Panc1 (cell line): Measurements from ENCODE around the gene LTF. TPM values are rescaled to one million over a fixed set of nuclear protein-coding genes. Genes with fewer than 3 reads are reported as not detected.
"Not testable (repeated sequence)": the region's sequence is repeated elsewhere in the genome, so short reads cannot be mapped to it uniquely, and the experiment has no call there.

ENCODE experiments used
- ATAC-seq: fragments of 200-7000 bp; cut with Tn5 transposase; 2 replicates; pipeline ENCODE4 v1.9.1; 2020; ENCODE audit warnings: mild to moderate bottlenecking, moderate library complexity
- BruUV-seq: library from RNA; stranded (reverse); fragments of 400-500 nt; replicated peaks from 2 replicates; lab custom pipeline; 2021; lab: Mats Ljungman, UMichigan
- CTCF ChIA-PET: fragments of 300-600 bp; sonication (Branson Sonifier 250); formaldehyde crosslinking; loops from one replicate; lab custom pipeline; 2022; ENCODE audit warnings: antibody characterized with exemption; lab: Charles Lee
- POLR2A ChIA-PET: fragments of 300-600 bp; sonication (Branson Sonifier 250); formaldehyde crosslinking; loops from one replicate; lab custom pipeline; 2022; ENCODE audit warnings: antibody characterized with exemption; lab: Charles Lee
- DNase-seq: peaks from one replicate; pipeline ENCODE4 v3.0.0-alpha.2; 2010; ENCODE audit warnings: low read depth, low spot score
- H3K27ac ChIP-seq: 2 replicates; pipeline ENCODE4 v1.5.1; 2011; ENCODE audit warnings: mild to moderate bottlenecking, low read length, inconsistent platforms
- H3K27me3 ChIP-seq: fragments of 200-500 bp; sonication (Bioruptor generic); 2 replicates; pipeline ENCODE4 v1.6.0; 2014; ENCODE audit warnings: low read length, inconsistent platforms; ENCODE audit not compliant: control insufficient read depth, insufficient read depth
- H3K36me3 ChIP-seq: fragments of 200-500 bp; sonication (Bioruptor generic); 2 replicates; pipeline ENCODE4 v1.5.1; 2014; ENCODE audit warnings: inconsistent platforms, mild to moderate bottlenecking, low read length, moderate library complexity; ENCODE audit not compliant: control insufficient read depth, insufficient read depth
- H3K4me1 ChIP-seq: 2 replicates; pipeline ENCODE4 v1.5.1; 2011; ENCODE audit warnings: inconsistent platforms, mild to moderate bottlenecking, low read length, moderate library complexity; ENCODE audit not compliant: control insufficient read depth, insufficient read depth
- H3K4me3 ChIP-seq, 2 experiments: 2 replicates each; pipeline ENCODE4 v1.5.1; 2011 to 2012; ENCODE audit warnings: low read depth in 2 of 2, low read length in 2 of 2, mild to moderate bottlenecking in 2 of 2, inconsistent platforms in 1 of 2, moderate library complexity in 1 of 2
- H3K9me3 ChIP-seq: fragments of 200-500 bp; sonication (Bioruptor generic); 2 replicates; pipeline ENCODE4 v1.5.1; 2014; ENCODE audit warnings: low read depth, mild to moderate bottlenecking, inconsistent platforms, low read length, moderate library complexity; ENCODE audit not compliant: control insufficient read depth, insufficient read depth
- POLR2AphosphoS5 ChIP-seq: IDR thresholded peaks from 2 replicates; pipeline ENCODE4 v1.6.1; 2012; ENCODE audit warnings: mild to moderate bottlenecking, low read depth, low read length, moderate library complexity
- SIN3A ChIP-seq: IDR thresholded peaks from 2 replicates; pipeline ENCODE4 v1.6.1; 2012; ENCODE audit warnings: low read depth, mild to moderate bottlenecking, low read length, moderate library complexity, borderline replicate concordance; ENCODE audit not compliant: insufficient read depth
- TCF7L2 ChIP-seq: IDR thresholded peaks from 2 replicates; pipeline ENCODE4 v1.6.1; 2011; ENCODE audit warnings: mild to moderate bottlenecking, low read depth, low read length, inconsistent platforms
- in situ Hi-C: cut with HindIII; loops from 2 replicates; pipeline ENCODE4 v1.10.0; 2016; ENCODE audit warnings: low sequenced_read_pairs, low pct_unique_long_range_greater_than_20kb
- intact Hi-C: fragments of 100-400 bp; cut with micrococcal nuclease; formaldehyde crosslinking; loops from one replicate; pipeline ENCODE4 v1.10.0; 2022; ENCODE audit not compliant: unreplicated experiment
- total RNA-seq: library from RNA; stranded (reverse); gene quantifications from one replicate; pipeline ENCODE4 v1.2.1, GENCODE V29; 2021; ENCODE audit not compliant: unreplicated experiment
- TF ChIP-seq, protein P1 (sequence below): fragments of 450-650 bp; IDR thresholded peaks from 2 replicates; pipeline ENCODE4 v1.5.1; 2017; ENCODE audit warnings: mild to moderate bottlenecking
- TF ChIP-seq, protein P2 (sequence below), 2 experiments: IDR thresholded peaks; 2 replicates each; pipeline ENCODE4 v1.6.1; 2011 to 2012; ENCODE audit warnings: low read depth in 2 of 2, control low read depth in 1 of 2, low read length in 1 of 2, mild to moderate bottlenecking in 1 of 2, moderate library complexity in 1 of 2; ENCODE audit not compliant: insufficient read depth in 1 of 2

LTF gene
- total RNA-seq, 1 experiment from 2014 or later = not detected

DNA sequence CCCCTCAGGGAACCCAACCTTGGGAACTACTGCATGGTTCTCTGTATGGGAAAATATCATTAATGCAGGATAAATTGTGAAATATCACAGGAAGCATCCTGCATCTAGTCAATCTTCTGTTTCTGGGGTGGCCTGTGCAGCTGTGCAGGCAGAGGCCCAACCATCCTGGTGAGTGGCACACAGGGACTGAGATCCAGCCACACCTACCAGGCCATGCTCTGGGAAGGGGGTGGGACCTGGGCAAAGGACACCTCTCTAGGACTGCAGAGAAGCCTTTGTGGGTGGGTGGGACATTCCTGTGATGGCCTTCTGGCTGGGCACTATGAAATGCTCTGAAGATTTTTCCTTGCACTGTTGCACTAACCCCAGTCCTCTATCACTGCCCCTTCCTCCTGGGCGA, 30.9 kb downstream of the LTF start:
- Histone ChIP-seq H3K4me3 (no peak overlapping the region), H3K4me1 (no peaks in the 10 kb centered on the region), H3K36me3 (no peaks in the 10 kb centered on the region), H3K9me3 (no peaks in the 10 kb centered on the region), H3K27ac (no peak overlapping the region), H3K27me3 (no peaks in the 10 kb centered on the region; the same call in 1 of the 2 replicates)
- ATAC-seq = no peak
- TF ChIP-seq, protein P1, sequence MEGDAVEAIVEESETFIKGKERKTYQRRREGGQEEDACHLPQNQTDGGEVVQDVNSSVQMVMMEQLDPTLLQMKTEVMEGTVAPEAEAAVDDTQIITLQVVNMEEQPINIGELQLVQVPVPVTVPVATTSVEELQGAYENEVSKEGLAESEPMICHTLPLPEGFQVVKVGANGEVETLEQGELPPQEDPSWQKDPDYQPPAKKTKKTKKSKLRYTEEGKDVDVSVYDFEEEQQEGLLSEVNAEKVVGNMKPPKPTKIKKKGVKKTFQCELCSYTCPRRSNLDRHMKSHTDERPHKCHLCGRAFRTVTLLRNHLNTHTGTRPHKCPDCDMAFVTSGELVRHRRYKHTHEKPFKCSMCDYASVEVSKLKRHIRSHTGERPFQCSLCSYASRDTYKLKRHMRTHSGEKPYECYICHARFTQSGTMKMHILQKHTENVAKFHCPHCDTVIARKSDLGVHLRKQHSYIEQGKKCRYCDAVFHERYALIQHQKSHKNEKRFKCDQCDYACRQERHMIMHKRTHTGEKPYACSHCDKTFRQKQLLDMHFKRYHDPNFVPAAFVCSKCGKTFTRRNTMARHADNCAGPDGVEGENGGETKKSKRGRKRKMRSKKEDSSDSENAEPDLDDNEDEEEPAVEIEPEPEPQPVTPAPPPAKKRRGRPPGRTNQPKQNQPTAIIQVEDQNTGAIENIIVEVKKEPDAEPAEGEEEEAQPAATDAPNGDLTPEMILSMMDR = no peak
- no peak for TF ChIP-seq POLR2AphosphoS5
- no peak for TF ChIP-seq SIN3A
- TF ChIP-seq TCF7L2 = no peak
- TF ChIP-seq, protein P2, sequence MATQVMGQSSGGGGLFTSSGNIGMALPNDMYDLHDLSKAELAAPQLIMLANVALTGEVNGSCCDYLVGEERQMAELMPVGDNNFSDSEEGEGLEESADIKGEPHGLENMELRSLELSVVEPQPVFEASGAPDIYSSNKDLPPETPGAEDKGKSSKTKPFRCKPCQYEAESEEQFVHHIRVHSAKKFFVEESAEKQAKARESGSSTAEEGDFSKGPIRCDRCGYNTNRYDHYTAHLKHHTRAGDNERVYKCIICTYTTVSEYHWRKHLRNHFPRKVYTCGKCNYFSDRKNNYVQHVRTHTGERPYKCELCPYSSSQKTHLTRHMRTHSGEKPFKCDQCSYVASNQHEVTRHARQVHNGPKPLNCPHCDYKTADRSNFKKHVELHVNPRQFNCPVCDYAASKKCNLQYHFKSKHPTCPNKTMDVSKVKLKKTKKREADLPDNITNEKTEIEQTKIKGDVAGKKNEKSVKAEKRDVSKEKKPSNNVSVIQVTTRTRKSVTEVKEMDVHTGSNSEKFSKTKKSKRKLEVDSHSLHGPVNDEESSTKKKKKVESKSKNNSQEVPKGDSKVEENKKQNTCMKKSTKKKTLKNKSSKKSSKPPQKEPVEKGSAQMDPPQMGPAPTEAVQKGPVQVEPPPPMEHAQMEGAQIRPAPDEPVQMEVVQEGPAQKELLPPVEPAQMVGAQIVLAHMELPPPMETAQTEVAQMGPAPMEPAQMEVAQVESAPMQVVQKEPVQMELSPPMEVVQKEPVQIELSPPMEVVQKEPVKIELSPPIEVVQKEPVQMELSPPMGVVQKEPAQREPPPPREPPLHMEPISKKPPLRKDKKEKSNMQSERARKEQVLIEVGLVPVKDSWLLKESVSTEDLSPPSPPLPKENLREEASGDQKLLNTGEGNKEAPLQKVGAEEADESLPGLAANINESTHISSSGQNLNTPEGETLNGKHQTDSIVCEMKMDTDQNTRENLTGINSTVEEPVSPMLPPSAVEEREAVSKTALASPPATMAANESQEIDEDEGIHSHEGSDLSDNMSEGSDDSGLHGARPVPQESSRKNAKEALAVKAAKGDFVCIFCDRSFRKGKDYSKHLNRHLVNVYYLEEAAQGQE (IDR thresholded peaks at IDR 0.05; ENCODE audit: insufficient read depth in 1 of 2, low read depth in 2 of 2, low read length in 1 of 2) = no peak
- ChIA-PET CTCF (no interaction called here), POLR2A (no interaction called here)
- no TSS peak for BruUV-seq
- in situ Hi-C loops (no loop called here), intact Hi-C loops (no loop called here)
- no peak for DNase-seq

DNA sequence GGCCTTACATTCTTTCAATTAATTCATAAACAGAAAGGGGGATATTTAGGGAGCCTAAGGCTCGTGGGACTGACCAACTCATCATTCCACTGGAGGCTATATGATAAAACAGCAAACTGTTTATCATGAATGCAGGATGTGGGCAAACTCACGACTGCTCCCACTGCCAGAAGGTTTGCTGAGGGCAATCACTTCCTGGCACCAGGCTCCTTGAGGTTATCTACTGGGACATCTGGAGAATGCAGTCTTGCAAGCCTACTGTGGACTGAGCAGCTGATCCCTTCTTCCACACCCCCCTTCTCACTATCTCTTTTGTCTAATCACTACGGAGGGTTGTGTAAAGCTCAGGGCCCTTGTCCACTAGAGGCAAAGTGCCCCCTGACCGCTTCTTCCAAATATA, 31.6 kb downstream of the LTF start:
- intact Hi-C loops, H3K27ac ChIP-seq, ATAC-seq, H3K36me3 ChIP-seq, POLR2A ChIA-PET, H3K4me3 ChIP-seq, H3K27me3 ChIP-seq, H3K4me1 ChIP-seq, in situ Hi-C loops, DNase-seq, H3K9me3 ChIP-seq, BruUV-seq: not testable (repeated sequence)
- CTCF ChIA-PET = interaction anchor here (0.5 kb wide), 1 partner anchor 9 kb away, joined by 4 read pairs; no protein-coding TSS in a partner anchor

DNA sequence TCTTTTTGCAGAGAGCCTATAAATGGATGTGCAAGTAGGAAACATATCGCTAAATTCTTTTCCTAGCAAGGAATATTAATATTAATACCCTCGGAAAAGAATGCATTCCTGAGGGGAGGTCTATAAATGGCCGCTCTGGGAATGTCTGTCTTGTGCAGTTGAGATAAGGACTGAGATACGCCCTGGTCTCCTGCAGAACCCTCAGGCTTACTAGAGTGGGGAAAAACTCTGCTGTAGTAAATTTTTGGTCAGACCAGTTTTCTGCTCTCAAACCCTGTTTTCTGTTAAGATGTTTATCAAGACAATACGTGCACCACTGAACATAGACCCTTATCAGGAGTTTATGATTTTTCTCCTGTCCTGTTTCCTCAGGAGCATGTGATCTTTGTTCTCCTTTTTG, 32.8 kb downstream of the LTF start:
- H3K27me3 ChIP-seq, intact Hi-C loops, H3K36me3 ChIP-seq, POLR2A ChIA-PET, DNase-seq, H3K4me1 ChIP-seq, in situ Hi-C loops, H3K27ac ChIP-seq, ATAC-seq, BruUV-seq, H3K9me3 ChIP-seq, CTCF ChIA-PET, H3K4me3 ChIP-seq: not testable (repeated sequence)

DNA sequence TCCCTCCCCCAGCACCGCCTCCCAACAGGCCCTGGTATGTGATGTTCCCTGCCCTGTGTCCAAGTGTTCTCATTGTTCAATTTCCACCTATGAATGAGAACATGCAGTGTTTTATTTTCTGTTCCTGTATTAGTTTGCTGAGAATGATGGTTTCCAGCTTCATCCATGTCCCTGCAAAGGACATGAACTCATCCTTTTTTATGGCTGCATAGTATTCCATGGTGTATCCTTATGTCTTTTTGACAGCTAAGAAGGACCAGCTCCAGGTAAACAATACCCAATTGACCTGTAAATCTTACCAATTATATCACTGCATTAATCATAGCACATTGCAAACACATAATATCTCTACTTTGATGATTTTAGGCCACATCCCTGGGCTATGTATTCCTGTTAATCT, 33.8 kb downstream of the LTF start:
- H3K4me3 ChIP-seq, in situ Hi-C loops, ATAC-seq, intact Hi-C loops, H3K27ac ChIP-seq, DNase-seq, BruUV-seq, CTCF ChIA-PET, H3K9me3 ChIP-seq, POLR2A ChIA-PET, H3K36me3 ChIP-seq, H3K4me1 ChIP-seq, H3K27me3 ChIP-seq: not testable (repeated sequence)
